ENCODE data around the gene DAPK1. TPM values are rescaled to one million over a fixed set of nuclear protein-coding genes. Genes with fewer than 3 reads are reported as not detected.
A peak's percentile ranks its signal among the peaks of the same experiment; 100 is the strongest.

DAPK1 gene
- total and polyA plus RNA-seq, 8 donors = 9.0 to 88.7 (median 50.7) TPM

- peak overlapping the region in 3 of 5 donors; percentile 50 to 62 (median 54) for H3K27ac ChIP-seq
- DNase-seq = peak; percentile 56 to 72
- no peaks in the 10 kb centered on the region for H3K9me3 ChIP-seq
- H3K4me1 ChIP-seq = peaks cover 21 to 59% (median 41%) of the 10 kb centered on the region in 4 donors
- no peak for TF ChIP-seq CTCF (IDR thresholded peaks at IDR 0.05)
- TF ChIP-seq POLR2AphosphoS5 (IDR thresholded peaks at IDR 0.05) = peak in 2 of 3 donors; percentile 11 to 36
- no peak for TF ChIP-seq POLR2A (IDR thresholded peaks at IDR 0.05)
- TF ChIP-seq EP300 (IDR thresholded peaks at IDR 0.05) = no peak
- WGBS, 5 donors = 47 to 59% (median 51%) methylated on average over 12 of the region's 12 CpGs
- H3K36me3 ChIP-seq = peaks cover 0 to 8% (median 2%) of the 10 kb centered on the region in 4 donors
- no peaks in the 10 kb centered on the region for H3K27me3 ChIP-seq
- intact Hi-C loops (cut with DNase I; ENCODE audit: low total_unique reads) = no loop called here
- H3K4me3 ChIP-seq = no peak overlapping the region
Measured at GRCh38 chr9:87518702-87519335, 21.2 kb downstream of the DAPK1 start.

- DNase-seq = no peak
- TF ChIP-seq POLR2A (IDR thresholded peaks at IDR 0.05) = no peak
- TF ChIP-seq CTCF (IDR thresholded peaks at IDR 0.05) = no peak
- TF ChIP-seq EP300 (IDR thresholded peaks at IDR 0.05) = no peak
- TF ChIP-seq POLR2AphosphoS5 (IDR thresholded peaks at IDR 0.05) = no peak
- H3K4me1 ChIP-seq = peaks cover 21 to 53% (median 41%) of the 10 kb centered on the region in 4 donors
- H3K36me3 ChIP-seq = peaks cover 0 to 8% (median 2%) of the 10 kb centered on the region in 4 donors
- no peak overlapping the region for H3K4me3 ChIP-seq
- H3K27ac ChIP-seq = peak overlapping the region in 2 of 5 donors; percentile 54 to 62
- no peaks in the 10 kb centered on the region for H3K9me3 ChIP-seq
- H3K27me3 ChIP-seq = no peaks in the 10 kb centered on the region
- intact Hi-C loops (cut with DNase I; ENCODE audit: low total_unique reads) = no loop called here
- WGBS, 5 donors = 52 to 85% (median 66%) methylated on average over 3 of the region's 3 CpGs
Measured at GRCh38 chr9:87519461-87519860, 21.8 kb downstream of the DAPK1 start.

GRCh38 chr9:87520172-87520683 lies 22.6 kb downstream of the DAPK1 start:
- no peak for DNase-seq
- no peak for TF ChIP-seq POLR2AphosphoS5 (IDR thresholded peaks at IDR 0.05)
- no peak for TF ChIP-seq EP300 (IDR thresholded peaks at IDR 0.05)
- no peak for TF ChIP-seq POLR2A (IDR thresholded peaks at IDR 0.05)
- TF ChIP-seq CTCF (IDR thresholded peaks at IDR 0.05) = no peak
- Histone ChIP-seq H3K9me3 (no peaks in the 10 kb centered on the region), H3K27ac (peak overlapping the region in 1 of 5 donors; percentile 62), H3K36me3 (peaks cover 0 to 8% (median 2%) of the 10 kb centered on the region in 4 donors), H3K4me3 (no peak overlapping the region), H3K4me1 (peaks cover 19 to 45% (median 37%) of the 10 kb centered on the region in 4 donors), H3K27me3 (no peaks in the 10 kb centered on the region)
- intact Hi-C loops (cut with DNase I; ENCODE audit: low total_unique reads) = no loop called here
- 64 to 75% (median 69%) methylated on average over 6 of the region's 6 CpGs for WGBS, 5 donors

- no peak overlapping the region for H3K4me3 ChIP-seq
- H3K27me3 ChIP-seq = no peaks in the 10 kb centered on the region
- TF ChIP-seq CTCF (IDR thresholded peaks at IDR 0.05) = no peak
- no peak for TF ChIP-seq POLR2A (IDR thresholded peaks at IDR 0.05)
- TF ChIP-seq POLR2AphosphoS5 (IDR thresholded peaks at IDR 0.05) = no peak
- no peak for TF ChIP-seq EP300 (IDR thresholded peaks at IDR 0.05)
- DNase-seq = no peak
- no peak overlapping the region for H3K27ac ChIP-seq
- 78 to 91% (median 81%) methylated on average over 7 of the region's 7 CpGs for WGBS, 5 donors
- H3K36me3 ChIP-seq = peaks cover 0 to 8% (median 2%) of the 10 kb centered on the region in 4 donors
- H3K4me1 ChIP-seq = peaks cover 10 to 30% (median 24%) of the 10 kb centered on the region in 4 donors
- intact Hi-C loops (cut with DNase I; ENCODE audit: low total_unique reads) = no loop called here
- H3K9me3 ChIP-seq = no peaks in the 10 kb centered on the region
Measured at GRCh38 chr9:87521834-87522233, 24.2 kb downstream of the DAPK1 start.

All from stomach (tissue), 9 donors.